Measurements from ENCODE around the gene IL36B.

GRCh38 chr2:112977559-112978056 lies 75.1 kb downstream of the IL36B start, which contains the start of gene IL36G:
- TF ChIP-seq CTCF (IDR thresholded peaks at IDR 0.05) (no peak), POLR2A (IDR thresholded peaks at IDR 0.05) (no peak)

Data from Peyer's patch (tissue), 4 donors.